WERI-Rb-1 (cell line): ENCODE measurements around the gene ZNF526.
A peak's percentile ranks its signal among the peaks of the same experiment; 100 is the strongest.

Source experiments
- DNase-seq: peaks from one replicate; pipeline ENCODE4 v3.0.0-alpha.2; 2020
- H3K27ac ChIP-seq: fragments of 250-450 bp; sonication (Bioruptor Pico); 2 replicates; pipeline ENCODE4 v1.5.1; 2020; ENCODE audit warnings: mild to moderate bottlenecking, moderate library complexity
- H3K27me3 ChIP-seq: fragments of 250-450 bp; sonication (Bioruptor Pico); 2 replicates; pipeline ENCODE4 v1.5.1; 2021; ENCODE audit warnings: mild to moderate bottlenecking, low read depth, moderate library complexity; ENCODE audit not compliant: insufficient read depth, severe bottlenecking
- H3K36me3 ChIP-seq: fragments of 250-450 bp; sonication (Bioruptor Pico); 2 replicates; pipeline ENCODE4 v1.5.1; 2020; ENCODE audit warnings: mild to moderate bottlenecking, moderate library complexity
- H3K4me3 ChIP-seq: 2 replicates; pipeline ENCODE4 v1.5.1; 2011; ENCODE audit warnings: low read depth, mild to moderate bottlenecking, control low read depth, low read length
- H3K9me3 ChIP-seq: fragments of 250-450 bp; sonication (Bioruptor Pico); 2 replicates; pipeline ENCODE4 v1.5.1; 2021; ENCODE audit warnings: mild to moderate bottlenecking, moderate library complexity; ENCODE audit not compliant: severe bottlenecking
- TF ChIP-seq, protein P1 (sequence below): IDR thresholded peaks from 2 replicates; pipeline ENCODE4 v1.5.1; 2011; ENCODE audit warnings: low read depth, mild to moderate bottlenecking, control low read depth, inconsistent platforms, low read length

Gene ZNF526

DNA sequence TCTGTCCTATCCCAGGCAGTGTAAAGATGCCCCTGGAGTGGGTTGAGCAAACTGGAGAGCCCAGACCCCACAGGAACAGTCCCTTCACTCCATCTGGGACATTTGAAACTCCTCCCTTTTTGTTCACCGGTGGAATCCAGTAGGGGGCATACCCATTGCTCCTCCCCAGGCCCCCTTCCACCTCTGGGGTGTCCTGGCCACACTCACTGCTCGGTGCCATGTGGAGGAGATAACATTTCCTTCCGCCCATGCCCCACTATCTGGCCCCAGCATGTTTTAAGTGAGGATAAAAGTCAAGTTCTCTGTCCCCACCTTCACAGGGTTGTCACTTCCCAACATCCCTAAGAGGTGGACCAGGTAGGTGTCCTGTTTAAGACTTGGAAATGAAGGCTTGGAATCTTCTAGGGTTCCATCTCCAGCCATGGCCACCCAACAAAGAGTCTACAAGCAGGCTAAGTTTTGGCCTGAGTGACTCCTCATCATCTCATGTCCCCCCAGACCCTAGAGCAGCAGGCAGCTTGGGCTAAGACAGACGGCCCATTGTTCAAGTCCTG is 9.3 kb downstream of the ZNF526 start:
- peak overlapping the region; percentile 84 for H3K27ac ChIP-seq
- H3K9me3 ChIP-seq: no peaks in the 10 kb centered on the region
- H3K4me3 ChIP-seq: no peak overlapping the region
- H3K36me3 ChIP-seq: peaks cover 72% of the 10 kb centered on the region
- no peak for DNase-seq
- H3K27me3 ChIP-seq: no peaks in the 10 kb centered on the region
- TF ChIP-seq, protein P1, sequence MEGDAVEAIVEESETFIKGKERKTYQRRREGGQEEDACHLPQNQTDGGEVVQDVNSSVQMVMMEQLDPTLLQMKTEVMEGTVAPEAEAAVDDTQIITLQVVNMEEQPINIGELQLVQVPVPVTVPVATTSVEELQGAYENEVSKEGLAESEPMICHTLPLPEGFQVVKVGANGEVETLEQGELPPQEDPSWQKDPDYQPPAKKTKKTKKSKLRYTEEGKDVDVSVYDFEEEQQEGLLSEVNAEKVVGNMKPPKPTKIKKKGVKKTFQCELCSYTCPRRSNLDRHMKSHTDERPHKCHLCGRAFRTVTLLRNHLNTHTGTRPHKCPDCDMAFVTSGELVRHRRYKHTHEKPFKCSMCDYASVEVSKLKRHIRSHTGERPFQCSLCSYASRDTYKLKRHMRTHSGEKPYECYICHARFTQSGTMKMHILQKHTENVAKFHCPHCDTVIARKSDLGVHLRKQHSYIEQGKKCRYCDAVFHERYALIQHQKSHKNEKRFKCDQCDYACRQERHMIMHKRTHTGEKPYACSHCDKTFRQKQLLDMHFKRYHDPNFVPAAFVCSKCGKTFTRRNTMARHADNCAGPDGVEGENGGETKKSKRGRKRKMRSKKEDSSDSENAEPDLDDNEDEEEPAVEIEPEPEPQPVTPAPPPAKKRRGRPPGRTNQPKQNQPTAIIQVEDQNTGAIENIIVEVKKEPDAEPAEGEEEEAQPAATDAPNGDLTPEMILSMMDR: no peak

DNA sequence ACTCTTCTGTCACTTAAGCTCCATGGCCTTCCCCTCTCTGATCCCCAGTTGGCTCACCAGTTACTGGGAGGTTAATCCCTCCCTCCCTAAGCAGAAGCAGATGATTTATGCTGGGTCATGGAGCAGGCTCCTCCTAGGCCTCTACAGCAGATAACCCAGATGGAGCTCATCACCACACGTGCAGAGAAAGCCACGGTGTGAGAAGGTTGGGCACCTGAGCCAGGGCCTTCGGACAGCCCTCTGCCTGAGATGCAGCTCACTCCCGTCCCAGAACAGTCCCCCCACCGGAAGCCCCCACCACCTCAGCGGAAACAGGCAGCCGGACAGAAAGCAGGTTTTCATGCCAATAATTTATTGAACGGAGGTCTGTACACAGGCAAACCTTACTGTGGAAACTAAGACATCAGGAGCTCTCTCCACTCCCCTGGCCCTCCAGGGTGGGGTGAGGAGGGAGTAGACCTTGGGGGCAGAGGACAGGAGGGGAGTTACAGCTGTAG is 9.8 kb downstream of the ZNF526 start:
- H3K4me3 ChIP-seq: peak overlapping the region; percentile 7; the same call in 1 of the 2 replicates
- no peaks in the 10 kb centered on the region for H3K9me3 ChIP-seq
- no peaks in the 10 kb centered on the region for H3K27me3 ChIP-seq
- TF ChIP-seq, protein P1: no peak
- peak overlapping the region; percentile 84 for H3K27ac ChIP-seq
- peaks cover 72% of the 10 kb centered on the region for H3K36me3 ChIP-seq
- DNase-seq: peak; percentile 91

DNA sequence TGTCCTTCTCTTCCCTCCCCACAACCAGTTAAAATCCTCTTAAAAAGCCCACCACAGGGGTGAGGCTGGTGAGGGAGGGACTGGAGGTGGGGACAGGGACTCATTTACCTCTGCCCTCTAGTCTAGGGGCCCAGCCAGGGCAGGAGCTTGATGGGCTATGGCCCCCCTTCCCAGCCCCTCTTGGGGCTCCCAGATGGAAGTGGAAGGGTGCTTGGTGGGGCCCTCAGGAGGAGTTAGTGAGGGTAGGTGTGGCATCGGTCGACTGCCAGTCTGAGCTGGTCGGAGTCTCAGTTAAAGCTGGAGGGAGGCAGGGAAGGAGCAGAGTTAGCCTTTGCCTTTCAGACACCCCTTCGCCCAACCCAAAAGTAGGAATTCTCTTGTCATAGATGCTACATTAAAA is 10.5 kb downstream of the ZNF526 start:
- peaks cover 74% of the 10 kb centered on the region for H3K36me3 ChIP-seq
- no peak for DNase-seq
- H3K4me3 ChIP-seq: no peak overlapping the region
- H3K27ac ChIP-seq: peak overlapping the region; percentile 84
- H3K27me3 ChIP-seq: no peaks in the 10 kb centered on the region
- TF ChIP-seq, protein P1: no peak
- no peaks in the 10 kb centered on the region for H3K9me3 ChIP-seq

DNA sequence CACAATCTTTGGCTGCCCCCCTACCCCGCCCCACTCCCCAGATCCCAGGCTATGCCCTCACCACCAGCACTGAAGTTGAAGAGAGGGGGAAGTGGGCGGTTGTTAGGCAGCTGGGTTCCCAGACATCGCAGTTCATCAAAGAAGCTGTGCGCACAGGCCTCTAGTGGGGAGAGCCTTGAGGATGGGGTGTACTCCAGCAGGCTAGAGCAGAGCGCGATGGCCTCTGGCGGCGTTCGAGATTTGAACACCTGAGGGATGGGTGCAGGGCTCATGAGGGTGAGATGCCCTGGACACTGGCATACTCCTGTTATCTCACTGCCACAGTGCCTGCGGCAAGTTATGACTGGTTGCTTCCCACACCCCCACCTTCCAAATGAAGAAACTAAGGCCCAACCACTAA is 12.3 kb downstream of the ZNF526 start:
- Histone ChIP-seq H3K4me3 (no peak overlapping the region), H3K36me3 (peaks cover 75% of the 10 kb centered on the region), H3K27me3 (no peaks in the 10 kb centered on the region), H3K27ac (no peak overlapping the region), H3K9me3 (no peaks in the 10 kb centered on the region)
- no peak for DNase-seq
- TF ChIP-seq, protein P1: no peak

DNA sequence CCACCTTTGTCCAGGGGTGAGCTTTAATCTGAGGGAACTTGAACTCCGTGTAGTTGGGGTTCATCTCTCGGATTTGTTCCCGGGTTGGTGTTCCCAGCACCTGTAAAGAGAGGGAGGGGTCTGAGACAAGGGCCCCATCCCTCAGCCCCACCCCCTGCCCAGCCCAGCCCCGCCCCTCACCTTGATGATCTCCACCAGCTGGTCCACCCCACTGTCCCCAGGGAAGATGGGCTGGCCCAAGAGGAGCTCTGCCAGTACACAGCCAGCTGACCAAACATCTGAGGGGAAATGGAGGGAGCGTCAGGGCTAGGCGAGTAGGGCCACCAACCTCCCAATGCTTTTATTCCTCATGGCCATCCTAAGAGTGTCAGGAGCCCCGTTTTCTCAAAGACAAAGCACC is 13.0 kb downstream of the ZNF526 start:
- Histone ChIP-seq H3K9me3 (no peaks in the 10 kb centered on the region), H3K4me3 (no peak overlapping the region), H3K36me3 (peaks cover 78% of the 10 kb centered on the region), H3K27ac (no peak overlapping the region), H3K27me3 (no peaks in the 10 kb centered on the region)
- TF ChIP-seq, protein P1: no peak
- DNase-seq: no peak
